GM19452 (cell line): Measurements from ENCODE around the gene AIMP2.
A peak's percentile ranks its signal among the peaks of the same experiment; 100 is the strongest.
"Not testable (repeated sequence)": the region's sequence is repeated elsewhere in the genome, so short reads cannot be mapped to it uniquely, and the experiment has no call there.

Experiments
- ATAC-seq: cut with Tn5 transposase; IDR thresholded peaks from one replicate; pipeline ENCODE4 v1.9.1; 2021; ENCODE audit not compliant: unreplicated experiment

AIMP2 gene

DNA sequence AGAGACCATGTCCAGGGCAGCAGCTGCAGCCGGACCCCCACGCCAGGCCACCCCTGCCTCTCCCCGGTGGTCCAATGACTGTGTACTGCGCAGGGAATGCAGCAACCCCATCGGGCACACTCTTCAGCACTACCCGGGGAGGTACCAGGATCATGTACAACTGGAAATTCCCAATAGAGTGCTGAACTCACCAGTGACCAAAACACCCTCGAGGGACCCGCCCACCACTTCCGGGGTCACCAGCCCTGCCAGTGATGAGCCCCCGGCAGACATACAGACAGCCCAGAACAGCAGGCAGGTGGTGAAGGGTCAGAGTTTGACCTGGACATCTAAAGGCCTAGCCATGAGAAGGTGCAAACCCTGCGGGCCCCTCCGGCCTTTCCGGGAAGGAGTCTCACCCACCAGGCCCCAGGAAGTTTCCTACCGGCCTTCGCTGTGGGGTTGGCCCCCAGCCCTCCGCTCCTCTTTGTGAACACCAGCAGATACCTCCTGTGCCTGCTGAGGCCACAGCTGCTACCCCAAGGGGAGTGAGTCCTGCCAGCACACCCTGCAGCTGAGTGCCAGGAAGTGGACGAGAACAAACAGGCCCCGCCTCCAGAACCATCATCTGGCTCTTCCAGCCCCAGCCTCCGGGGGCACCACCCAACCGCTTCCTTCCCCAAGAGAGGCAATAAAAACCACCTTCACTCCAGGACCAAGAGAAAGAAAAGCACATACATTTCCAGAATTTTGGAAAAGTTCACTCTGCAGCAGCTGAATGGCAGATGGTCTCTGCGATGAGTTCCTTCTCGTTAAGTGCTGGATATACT is 17.1 kb downstream of the AIMP2 start:
- peak; percentile 86 for ATAC-seq

DNA sequence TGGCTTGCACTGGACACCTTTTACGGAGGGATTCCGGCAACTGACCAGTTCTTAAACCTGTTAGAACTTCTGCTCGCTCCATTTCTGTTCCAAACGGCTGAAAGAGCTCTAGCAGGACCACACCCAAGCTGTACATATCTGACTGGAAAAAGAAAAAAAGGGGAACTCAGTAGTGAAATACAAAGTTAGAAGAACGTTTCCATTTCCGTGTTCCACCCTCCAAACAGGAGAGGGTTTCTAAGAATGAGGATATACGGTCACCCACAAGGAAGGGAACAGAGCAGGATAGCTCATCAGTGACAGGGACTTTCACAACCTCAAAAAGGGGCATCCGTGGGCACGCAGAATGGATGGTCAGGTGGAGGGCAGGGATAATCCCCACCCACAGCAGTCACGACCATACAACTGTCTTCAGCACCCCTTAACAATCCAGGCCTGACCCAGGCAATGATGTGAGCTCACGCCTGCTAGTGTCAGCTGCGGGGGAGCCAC is 17.8 kb downstream of the AIMP2 start:
- ATAC-seq, result no peak

DNA sequence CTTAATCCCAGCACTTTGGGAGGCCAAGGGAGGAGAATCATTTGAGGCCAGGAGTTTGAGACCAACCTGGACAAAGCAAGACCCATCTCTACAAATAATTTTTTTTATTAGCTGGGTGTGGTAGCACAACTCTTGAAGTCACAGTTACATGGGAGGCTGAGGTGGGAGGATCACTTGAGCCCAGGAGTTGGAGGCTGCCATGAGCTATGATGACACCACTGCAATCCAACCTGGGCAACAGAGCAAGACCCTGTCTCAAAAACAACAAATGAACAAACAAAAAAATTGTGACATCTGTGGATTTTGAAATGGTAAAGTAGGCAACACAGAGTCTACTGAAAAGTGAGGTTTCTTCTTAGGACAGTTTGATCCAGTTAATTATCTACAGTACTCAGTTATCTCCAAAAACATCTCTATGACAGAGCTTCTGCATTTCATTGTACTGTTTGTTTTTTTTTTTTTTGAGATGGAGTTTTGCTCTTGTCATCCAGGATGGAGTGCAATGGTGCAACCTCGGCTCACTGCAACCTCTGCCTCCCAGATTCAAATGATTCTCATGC is 18.8 kb downstream of the AIMP2 start:
- no peak for ATAC-seq

DNA sequence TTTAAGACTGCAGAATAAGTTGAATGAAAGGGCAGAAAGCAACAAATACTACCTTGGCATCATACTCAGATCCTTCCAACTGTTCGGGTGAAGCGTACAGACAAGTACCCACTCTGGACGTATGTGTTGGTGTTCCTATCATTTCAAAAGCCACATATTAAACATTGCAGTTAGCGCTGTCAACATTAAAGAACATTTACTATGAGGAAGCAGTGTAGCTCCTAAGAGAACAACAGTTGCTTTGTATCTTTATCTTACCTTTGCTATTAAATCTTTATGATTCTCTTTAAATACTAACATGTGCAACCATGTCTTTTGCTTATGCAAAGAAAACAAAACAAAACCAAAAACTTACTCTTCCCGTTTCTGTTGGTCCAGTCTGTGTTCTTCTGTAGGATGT is 19.5 kb downstream of the AIMP2 start:
- ATAC-seq, result no peak

DNA sequence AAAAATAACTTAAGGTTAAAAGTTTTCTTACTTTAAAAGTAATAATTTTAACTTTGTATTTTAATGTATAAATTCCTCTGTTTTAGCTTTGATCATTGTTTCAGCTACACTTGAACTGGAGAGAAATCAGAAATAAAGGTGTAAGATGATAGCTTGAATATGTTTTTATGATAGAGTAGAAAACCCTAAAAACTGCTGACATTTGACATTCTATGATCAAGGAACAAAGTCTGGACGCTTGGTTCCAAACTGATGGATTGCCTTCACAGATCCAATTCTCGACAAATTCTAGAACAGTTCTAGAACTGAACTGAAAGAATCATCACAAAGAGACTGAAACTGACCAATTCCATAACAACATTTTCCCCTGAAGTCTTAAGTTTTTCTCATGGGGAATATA is 21.9 kb downstream of the AIMP2 start, which contains the start of gene ANKRD61:
ANKRD61 (plus strand) TSS at position 389 of the 400 bp plus-strand sequence; CDS start at position 389, 0 bp downstream.
- ATAC-seq, result no peak

DNA sequence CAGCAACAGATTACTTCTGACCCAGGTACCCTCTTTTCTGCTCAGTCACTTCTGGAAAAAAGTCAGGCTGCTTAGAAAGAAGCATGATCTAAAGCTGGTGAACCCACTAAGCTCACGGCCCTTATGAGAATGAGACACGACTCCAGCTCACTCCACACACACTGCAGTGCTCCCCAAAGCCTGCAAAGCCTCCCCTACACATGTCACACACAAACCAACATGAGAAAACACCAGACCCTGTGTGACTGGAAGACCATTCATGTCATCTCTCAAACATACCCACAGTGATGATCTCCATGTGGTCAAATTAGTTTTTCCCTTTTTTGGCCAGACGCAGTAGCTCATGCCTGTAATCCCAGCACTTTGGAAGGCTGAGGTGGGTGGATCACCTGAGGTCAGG is 22.5 kb downstream of the AIMP2 start:
- ATAC-seq, result no peak

DNA sequence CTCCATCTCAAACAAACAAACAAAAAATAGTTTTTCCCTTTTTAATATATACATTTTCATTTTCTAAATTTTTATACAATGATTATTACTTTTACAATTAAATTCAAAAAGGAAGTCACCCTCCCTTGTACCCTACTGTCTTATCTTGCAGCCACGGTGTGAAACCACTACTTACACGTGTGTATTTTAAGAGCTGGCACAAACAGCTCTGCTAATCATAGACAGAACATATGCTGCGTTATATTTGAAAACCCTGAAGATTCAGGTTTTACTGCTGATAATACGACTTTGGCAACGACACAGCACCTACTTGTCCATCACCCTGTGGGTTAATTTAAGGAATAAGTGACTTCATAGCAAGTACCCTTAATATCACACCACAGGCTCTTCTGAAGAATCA is 23.1 kb downstream of the AIMP2 start:
- no peak for ATAC-seq

DNA sequence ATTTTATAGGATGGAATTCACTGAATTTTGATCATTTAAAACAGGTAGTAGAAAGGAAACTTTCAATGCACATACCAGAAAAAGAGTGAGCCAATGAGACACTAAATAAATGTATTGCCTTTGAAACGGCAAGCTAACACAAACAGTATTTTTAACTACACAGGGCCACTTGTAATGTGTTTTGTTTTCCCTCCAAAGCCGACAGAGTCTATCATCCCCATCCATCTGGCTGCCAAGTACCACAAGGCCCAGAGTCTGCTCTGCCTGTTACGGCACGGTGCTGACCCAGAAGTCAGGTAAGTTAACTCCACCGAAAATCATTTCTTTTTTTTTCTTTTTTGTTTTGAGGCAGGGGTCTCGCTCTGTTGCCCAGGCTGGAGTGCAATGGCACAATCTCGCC is 23.6 kb downstream of the AIMP2 start:
- no peak for ATAC-seq

DNA sequence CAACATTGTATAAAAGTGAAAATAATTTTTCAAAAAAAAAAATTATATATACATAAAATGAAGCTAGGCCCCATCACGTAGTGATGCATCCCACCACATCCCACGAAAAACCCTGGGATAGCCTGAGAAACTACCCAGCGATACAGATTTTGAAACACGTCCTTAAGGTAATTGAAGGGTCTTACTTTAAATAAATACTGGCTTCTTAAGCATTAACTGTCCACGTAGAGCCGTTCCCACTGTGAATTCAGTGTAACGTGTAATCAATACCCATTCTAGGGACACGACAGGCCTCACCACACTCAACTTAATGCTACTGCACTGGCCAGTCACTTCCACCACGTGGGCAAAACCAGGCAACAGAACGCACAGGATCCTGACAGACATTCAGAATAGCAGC is 26.1 kb downstream of the AIMP2 start:
- no peak for ATAC-seq

DNA sequence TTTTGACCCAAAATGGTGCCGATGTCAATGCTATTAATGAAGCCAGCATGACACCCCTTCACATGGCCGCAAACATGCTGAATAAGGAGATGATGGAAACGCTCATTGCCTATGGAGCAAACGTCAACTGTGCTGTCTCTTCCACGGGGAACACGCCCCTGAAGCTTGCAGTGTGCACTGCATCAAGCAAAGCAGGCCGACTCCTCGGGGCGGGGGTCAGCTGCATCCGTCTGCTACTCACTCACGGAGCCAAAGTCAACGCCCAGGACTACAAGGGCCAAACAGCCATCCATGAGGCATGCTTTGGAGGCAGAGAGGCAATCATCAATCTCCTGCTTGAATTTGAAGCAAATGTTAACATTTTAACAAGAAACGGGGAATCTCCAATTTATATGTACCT is 26.6 kb downstream of the AIMP2 start:
- ATAC-seq, result no peak

DNA sequence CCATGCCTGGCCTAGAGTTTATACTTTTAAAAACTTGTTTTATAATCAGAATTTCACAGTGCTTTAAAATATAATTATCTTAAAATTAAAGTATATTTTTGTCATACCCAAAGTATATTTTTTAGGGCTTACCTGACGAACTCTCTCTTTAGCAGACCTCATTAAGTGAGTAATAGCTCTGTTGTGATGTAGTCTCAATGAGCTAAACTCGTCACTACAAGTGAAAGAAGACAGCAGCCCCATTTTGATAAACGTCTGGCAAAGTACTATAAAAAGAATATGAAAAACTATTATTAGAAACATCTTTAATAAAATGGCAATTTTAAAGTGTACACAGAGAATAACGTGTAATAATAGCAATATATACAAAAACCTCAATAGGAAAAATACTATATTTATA is 40.7 kb downstream of the AIMP2 start:
- ATAC-seq, result no peak

DNA sequence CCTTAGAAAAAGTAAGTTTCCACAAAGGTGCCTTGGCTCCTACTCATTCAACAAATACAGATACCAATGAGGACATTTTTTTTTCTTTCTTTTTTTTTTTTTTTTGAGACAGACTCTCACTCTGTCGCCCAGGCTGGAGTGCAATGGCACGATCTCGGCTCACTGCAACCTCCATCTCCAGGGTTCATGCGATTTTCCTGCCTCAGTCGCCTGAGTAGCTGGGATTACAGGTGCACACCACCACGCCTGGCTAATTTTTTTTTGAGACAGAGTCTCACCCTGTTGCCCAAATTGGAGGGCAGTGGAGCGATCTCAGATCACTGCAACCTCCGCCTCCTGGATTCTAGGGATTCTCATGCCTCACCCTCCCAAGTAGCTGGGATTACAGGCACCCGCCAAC is 42.1 kb downstream of the AIMP2 start:
- not testable (repeated sequence) for ATAC-seq

DNA sequence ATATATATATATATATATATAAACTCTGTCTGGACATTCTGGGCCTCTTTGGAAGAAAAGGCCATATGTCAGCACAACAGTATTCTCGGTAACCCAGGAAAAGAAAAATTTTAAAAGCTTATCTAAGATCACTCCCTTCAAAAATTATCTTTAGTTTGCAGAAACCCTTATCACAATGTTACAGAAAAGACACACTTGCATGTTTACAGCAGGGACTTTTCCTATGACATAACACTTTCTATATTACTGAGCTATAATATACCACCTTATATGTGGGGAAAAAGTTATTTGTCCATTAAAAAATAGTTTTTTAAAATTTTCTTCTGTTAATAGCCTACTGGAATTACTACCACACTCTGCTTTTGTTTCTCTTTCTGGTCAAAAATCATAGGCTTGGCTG is 47.5 kb downstream of the AIMP2 start:
- no peak for ATAC-seq

DNA sequence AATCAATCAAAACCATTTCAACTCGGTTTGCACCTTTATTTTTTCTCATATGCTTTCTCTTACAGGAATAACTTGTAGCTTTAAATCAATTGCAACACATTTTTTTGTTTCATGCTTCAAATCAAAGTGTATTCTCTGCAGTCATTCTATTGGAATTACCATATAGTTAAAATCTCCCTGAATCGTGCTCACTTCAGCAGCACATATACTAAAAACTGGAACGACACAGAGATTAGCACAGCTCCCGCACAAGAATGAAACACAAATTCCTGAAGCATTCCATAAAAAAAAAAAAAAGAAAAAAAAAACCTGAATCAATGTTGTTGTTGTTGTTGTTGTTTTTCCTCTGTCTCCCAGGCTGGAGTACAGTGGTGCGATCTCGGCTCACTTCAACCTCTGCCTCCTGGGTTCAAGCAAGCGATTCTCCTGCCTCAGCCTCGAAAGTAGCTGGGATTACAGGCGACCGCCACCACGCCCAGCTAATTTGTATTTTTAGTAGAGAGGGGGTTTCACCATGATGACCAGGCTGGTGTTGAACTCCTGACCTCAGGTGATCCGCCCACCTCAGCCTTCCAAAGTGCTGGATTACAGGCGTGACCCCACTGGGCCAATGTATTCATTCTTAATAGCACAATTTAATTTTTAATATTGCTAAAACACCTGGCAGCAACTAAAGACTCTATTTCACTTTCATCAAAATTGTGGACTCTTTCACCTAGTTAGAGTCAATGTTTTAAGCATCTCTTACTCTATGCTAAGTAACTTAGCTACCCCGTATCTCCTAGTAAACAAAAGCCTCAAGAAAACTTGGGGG is 48.5 kb downstream of the AIMP2 start:
- ATAC-seq, result no peak

DNA sequence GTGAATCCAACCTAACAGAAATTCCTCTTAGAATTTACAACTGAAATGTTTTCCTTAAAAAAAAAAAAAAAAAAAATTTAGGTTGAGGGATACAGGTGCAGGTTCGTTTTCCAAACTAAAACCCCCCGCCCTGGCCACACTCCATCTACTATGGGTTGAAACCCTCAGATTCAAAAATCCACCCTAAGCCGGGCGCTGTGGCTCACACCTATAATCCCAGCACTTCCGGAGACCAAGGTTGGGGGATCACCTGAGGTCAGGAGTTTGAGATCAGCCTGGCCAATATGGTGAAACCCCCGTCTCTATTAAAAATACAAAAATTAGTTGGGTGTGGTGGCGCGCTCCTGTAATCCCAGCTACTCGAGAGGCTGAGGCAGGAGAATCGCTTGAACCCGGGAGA is 50.9 kb downstream of the AIMP2 start:
- ATAC-seq, result not testable (repeated sequence)

DNA sequence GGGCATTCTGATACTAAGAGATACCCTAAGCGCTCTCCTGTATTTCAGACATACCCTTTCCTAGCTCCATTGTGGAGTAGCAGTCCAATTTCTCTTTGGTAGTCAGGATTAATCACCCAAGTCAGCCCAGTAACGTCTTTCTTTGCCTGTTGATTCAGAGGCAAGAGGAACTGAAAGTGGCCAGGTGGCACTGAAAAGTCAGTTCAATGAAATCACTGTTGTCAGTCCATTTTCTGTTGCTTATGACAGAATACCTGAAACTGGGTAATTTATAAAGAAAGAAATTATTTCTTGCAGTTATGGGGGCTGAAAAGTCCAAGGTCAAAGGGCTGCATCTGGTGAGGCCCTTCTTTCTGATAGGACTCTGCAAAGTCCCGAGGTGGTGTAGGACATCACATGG is 62.3 kb downstream of the AIMP2 start:
- peak; percentile 66 for ATAC-seq
